CD1c-positive myeloid dendritic cell (primary cell): ENCODE measurements around the gene APOL6.
A peak's percentile ranks its signal among the peaks of the same experiment; 100 is the strongest.

Experiments used
- DNase-seq: peaks from one replicate; pipeline ENCODE4 v3.0.0-alpha.2; 2016; ENCODE audit errors: extremely low spot score

The APOL6 gene, protein sequence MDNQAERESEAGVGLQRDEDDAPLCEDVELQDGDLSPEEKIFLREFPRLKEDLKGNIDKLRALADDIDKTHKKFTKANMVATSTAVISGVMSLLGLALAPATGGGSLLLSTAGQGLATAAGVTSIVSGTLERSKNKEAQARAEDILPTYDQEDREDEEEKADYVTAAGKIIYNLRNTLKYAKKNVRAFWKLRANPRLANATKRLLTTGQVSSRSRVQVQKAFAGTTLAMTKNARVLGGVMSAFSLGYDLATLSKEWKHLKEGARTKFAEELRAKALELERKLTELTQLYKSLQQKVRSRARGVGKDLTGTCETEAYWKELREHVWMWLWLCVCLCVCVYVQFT

DNA sequence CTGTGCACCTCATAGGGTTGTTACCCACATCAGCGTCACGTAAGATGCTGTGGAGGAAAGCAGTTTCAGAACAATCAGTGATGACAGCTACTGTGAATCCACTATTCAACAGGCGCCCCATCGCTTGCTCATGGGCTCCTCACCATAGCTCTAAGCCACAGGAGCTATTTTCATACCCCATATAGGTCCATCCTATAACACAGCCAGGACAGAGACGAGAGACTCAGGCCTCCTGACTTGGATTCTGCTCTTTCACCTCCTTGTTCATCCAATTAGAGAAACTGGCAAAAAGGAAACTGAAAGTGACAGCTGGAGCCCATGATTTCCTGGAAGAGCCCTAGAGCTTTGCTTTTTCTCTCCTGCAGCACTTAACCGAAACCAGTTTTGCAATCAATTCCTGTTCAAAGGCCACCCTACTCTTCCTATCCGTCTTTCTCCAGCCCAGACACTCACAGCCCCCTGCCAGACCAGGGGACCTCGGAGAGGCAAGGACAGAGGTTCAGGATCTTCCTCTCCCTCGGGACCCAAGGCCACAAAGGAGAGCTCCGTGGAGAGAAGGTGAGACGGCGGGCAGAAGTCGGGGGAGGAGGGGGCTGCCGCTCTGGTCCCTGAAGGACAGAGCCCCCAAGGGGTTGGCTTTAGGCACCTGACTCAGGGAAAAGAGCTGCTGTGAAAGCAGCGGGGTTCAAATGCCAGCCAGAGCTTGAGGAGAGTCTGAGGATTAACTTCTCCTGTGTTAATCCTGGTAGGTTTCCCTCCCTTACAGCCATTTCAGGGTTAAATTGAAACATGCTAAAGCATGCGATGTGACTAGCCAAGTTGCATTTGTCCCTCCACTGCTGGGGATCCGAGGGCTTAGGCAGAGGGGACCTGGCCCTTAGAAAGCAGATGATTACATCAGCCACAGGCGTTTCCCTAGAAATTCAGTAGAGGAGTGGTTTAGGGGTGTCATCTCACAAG is at the start of gene APOL6:
Gene APOL6, plus strand, starts transcription at position 381 of the 960 bp plus-strand sequence. CDS start 7,980 bp downstream, outside the sequence.
- peak; percentile 85 for DNase-seq

DNA sequence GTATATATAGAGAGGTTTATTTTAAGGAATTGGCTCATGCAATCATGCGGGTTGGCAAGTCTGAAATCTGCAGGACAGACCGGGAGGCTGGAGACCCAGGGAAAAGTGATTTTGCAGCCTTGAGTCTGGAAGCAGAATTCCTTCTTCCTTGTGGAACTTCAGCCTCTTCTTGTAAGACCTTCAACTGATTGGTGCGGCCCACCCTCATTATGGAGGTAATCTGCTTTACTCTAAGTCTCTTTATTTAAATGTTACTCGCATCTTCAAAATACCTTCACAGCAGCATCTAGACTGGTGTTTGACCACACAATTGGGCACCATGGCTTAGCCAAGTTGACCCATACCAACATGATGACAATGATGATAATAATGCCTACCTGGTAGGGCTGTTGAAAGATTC is 48.9 kb upstream of the APOL6 start:
- no peak for DNase-seq

DNA sequence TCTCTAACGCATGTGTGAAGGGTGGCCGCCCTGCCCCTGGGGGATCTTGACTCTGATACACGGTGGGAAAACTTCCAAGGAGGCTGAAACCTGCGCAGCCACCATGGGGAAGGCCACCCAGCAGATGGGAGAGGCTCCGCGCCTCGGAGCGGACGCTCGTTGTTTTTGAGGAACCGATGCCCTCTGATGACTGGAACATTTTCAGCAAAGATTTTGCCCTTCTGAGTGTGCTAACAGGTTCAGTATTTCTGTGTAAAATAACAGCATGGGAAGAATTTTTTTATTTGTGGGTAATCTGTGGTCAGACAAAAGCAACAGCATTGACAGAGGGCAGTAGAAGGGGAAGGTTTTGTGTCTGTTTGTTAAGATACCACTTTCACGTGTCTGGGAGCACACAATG is 47.8 kb upstream of the APOL6 start:
- peak; percentile 91 for DNase-seq

DNA sequence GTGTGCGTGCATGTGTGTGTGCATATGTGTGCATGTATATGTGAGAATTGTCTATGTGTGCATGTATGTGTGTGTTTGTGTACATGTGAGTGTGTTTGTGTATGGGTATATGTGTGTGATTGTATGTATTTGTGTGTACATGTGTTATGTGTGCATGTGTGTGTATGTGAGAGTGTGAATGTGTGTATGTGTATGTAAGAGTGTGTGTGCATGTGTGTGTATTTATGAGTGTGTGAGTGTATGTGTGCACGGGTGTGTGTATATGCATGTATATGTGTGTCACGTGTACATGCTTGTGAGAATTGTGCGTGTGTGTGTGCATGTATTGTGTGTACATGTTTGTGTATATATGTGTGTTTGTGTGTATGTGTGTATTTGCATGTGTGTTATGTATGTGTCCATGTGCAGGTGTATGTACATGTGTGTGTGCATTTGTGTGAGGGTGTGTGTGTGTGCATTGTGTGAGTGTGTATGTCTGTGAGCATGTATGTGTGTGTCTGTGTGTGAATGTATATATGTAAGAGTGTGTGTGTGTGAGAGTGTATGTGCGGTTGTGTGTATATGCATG is 47.1 kb upstream of the APOL6 start:
- DNase-seq, result no peak

DNA sequence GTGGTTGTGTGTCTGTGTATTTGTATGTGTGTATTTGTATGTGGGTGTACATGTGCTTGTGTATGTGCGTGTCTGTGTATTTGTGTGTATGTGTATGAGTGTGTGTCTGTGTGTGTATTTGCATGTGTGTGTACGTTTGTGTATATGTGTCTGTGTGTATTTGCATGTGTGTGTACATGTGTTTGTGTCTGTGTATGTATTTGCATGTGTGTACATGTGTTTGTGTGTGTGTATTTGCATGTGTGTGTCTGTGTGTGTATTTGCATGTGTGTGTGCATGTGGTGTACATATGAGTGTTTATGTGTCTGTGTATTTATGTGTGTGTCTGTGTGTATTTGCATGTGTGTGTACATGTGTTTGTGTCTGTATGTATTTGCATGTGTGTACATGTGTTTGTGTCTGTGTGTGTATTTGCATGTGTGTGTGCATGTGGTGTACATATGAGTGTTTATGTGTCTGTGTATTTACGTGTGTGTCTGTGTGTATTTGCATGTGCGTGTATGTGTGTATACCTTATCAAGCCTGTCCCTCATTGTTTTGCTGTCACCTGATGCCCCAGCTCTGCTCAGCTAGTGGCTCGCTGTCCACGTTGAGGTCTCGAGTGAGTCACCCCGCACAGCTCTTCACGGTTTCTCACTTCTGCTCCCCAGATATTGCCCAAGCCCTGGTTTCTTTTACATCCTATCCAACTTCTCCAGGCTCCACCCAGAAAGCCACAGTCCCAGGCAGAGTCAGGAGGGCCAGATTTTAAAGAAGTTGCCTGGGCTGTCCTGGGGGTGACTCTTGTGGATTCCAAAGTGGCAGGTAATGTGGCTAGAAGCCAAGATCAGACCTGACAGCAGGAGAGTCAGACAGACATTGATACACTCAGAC is 46.3 kb upstream of the APOL6 start:
- DNase-seq, result peak; percentile 96

DNA sequence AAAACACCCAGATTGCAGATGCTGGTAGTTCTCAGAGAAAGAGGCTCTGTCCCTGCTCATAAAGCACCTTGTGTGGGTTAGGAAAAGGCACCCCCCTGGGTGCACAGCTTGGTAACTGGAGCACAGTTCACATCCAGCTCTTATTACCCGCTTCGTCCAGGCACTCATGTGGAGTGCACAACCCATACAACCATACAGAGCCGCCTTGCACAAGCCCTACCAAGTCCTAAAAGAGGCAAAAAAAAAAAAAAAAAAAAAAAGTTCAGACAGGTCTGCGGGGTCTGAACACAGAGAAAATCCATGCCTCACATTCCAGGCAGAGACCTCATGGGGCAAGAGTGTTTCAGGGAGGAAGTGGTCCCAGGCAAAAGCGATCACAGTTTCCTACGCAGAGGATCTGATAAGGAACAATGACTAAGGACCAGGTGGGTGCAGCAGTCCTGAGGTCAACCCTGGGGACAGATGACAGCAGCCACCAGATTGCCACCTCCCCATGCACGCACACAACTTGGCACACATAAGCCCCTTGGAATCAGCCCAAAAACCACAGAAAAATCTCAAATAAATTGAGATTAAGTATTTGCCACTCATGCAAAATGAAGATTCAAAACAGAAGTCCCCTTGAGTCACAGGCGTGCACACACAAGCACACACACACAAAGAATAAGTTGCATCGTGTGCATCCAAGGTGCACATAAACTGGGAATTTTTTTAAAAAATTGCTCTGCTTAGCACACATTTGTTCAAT is 43.5 kb upstream of the APOL6 start:
- DNase-seq, result peak; percentile 92

DNA sequence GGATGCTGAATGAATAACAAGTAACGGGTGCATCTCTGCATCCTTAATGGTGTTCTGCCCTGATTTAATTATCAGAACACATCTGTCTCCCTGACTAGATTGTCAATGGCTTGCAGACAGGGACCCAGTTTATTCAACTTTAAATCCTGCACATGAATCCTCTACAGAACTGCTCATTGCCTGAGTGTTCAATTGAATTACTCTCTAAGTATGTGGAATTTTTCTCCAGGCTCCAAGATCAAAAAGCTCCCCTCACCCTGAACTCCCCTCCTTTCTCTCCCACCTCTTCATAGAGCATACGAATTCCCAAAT is 42.9 kb upstream of the APOL6 start:
- no peak for DNase-seq

DNA sequence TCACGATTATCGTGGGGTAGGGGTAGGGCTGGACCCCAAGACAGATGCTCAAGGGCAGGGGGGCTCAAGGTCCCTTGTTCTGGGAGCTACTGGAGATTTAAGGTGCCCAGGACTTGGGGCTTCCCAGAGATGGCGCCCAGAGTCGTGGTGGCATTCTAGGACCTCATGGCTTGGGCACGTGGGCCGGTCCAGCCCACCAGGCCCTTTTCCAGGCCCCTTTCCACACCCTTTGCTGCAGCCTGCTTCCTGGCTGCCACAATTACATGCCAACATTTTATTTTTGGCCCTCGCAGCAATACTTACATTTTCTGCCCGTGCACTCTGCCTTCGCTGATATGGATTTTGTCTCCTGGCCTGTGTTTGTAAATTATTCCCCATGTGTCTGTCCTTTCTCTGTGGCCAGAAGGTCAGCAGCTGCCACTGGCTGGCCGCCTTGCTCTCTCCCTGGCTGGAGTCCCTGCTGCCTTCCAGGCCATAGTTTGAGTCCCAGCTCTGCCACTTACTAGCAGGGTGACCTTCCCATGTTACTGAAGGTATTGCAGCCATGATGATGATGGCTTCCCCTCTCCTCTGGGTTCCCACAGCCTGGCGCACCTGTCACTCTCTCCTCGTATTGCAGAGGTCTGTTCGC is 42.3 kb upstream of the APOL6 start:
- DNase-seq, result no peak

DNA sequence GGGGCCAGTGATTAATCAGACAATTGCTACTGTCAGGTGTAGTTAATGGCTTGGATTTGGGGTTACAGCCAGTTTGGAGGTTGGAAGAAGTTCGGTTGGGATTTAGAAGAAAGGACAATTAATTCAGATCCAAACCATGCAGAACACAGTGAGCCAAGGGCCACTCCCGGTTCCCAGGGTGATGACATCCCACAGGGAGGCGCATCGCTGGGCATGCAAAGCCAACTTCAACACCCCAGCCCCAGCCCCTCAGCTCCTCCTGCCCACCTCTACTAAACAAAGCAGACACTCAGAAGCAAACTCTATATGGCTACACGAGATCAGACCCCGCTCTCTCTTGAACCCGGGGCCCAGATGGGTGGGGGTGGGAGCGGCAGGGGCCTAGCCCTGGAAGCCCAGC is 41.3 kb upstream of the APOL6 start:
- DNase-seq, result no peak

DNA sequence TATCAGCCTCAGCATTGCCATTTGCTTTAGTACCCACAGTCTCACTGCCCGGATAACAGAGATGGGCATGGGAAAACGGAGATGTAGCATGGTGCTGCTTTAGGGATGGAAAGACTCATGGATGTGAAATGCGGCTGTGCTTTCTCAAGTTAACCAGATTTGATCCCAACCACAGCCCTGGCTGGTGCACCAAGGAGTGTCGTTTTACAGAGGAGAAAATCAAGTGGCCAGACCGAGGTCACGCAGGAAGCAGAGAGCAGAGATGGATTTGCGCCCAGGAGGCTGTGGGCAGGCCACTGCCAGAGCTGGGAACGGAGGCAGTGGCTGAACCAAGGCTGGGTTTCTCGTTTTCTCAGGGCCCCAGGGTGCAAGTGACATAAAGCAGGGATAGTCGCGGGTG is 40.2 kb upstream of the APOL6 start:
- no peak for DNase-seq

DNA sequence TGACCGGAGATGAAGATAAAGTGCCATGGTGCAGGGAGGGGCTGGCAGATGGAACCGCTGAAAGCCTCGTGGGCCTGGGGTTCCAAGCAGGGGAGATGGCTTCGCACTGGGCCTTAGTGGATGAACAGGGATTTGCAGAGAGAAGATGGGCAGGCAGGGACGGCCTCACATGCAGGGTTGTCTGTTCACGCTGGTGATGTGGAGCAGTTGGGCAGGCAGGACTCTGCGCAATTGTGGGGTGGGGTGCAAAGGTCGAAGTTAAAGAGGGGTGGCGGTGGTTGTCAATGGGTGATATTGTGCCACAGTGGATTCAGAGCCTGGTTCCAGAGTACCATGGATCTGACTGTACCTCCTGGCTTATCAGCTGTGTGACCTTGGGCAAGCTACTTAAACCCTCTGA is 39.0 kb upstream of the APOL6 start:
- no peak for DNase-seq

DNA sequence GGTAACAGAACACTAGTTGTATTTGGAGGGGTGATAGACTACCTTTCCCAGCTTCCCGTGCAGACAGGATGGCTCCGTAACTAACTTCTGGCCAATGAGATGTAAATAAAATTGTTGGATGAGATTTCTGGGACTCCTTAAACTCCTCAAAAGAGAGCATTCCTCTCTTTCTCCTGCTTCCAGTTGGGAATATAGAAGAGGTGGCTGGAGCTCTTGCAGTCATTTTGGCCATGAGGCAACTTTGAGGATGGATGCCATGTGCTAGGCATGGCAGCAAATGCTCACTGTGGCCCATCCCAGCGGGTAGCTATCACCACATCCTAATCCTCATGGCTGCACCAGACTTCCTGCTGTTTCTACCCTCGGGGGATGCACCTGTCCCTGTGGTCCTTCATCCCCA is 38.5 kb upstream of the APOL6 start:
- DNase-seq, result no peak

DNA sequence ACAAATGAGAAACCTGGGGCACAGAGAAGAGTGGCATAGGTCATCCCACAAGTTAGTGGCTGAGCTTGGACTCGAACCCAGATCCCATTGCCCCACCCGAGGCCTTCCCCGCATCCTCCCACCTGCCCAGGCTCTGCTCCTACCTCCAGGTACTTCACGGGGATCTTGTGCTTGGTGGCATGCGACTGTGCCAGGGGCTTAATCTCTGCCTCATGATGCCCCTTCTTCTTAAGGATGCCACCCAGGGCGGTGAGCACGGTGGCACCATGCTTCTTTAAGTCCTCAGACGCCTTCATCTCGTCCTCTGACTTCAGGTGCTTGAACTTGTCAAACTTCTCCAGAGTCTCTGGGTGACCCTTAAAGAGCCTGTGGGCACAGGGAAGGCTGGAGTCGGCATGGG is 37.5 kb upstream of the APOL6 start:
- DNase-seq, result no peak

DNA sequence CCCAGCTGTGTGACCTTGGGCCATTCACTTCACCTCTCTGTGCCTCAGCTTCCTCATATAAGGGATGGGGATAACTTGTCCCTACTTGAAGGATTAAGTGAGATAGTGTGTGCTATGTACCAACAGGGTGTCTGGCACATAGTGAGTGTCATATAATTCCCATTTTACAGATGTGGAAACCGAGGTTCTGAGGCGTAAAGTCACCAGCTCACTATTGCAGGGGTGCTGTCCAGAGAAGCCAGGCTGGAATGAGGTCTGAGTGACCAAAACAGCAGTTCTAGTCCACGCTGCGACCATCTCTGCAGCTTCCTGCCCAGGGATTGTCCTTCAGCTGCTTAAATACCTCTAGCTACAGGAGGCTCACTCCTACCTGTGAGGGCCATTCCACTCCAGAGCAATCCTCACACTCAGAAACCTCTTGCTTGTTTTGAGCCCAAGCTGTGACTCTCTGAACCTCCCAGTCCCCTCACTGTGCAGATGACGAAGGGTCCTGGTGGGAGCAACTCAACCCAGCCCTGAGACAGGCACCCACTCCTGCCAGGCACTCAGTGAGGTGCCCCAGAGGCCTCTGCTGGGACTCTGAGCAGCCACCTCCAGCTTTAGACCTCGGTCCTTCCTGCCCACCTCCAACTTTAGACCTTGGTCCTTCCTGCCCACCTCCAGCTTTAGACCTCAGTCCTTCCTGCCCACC is 36.9 kb upstream of the APOL6 start:
- no peak for DNase-seq

DNA sequence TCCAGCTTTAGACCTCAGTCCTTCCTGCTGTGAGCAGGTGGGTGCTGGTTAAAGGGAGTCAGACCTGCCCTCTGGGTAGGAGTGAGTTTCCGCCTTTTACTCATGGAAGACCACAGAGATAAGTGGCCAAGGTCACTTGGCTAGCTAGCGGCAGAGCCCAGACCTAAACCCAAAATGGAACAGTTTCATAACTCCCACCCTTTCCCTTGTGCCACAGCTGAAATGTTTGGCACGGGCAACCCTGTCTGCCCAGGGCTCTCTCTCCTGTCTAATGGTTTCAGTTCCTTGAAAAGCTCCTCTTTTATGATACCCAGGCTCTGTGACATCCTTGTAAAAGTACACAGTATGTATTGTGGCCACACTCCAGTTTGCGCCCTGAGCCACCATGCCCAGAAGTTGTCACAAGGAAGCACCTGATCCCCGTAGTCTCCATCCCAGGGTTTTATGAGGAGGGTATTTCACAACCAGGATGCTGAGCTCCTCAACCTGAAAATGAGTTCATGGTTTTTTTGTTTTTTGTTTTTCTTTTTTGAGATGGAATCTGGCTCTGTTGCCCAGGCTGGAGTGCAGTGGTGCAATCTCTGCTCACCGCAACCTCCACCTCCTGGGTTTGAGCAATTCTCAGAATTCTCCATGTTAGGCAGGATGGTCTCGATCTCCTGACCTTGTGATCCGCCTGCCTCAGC is 36.2 kb upstream of the APOL6 start:
- DNase-seq, result peak; percentile 93

DNA sequence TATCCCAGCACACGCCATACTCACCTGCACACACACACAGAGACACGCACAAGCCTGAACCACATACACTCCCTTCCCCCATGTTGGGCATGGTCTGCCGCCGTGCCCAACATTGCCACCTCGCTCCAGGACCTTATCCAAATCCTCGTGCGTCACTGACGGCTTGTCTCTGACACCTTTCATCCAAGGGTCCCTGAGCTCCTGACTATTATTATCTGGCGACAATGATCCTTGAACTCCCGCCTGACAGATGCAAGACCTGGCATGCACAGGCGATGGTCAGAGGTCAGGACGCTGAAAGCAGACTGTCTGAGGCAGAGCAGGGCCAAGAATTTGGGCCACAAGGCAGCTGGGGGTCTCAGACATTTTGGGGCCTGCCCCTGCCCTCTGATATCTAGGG is 35.3 kb upstream of the APOL6 start:
- no peak for DNase-seq

DNA sequence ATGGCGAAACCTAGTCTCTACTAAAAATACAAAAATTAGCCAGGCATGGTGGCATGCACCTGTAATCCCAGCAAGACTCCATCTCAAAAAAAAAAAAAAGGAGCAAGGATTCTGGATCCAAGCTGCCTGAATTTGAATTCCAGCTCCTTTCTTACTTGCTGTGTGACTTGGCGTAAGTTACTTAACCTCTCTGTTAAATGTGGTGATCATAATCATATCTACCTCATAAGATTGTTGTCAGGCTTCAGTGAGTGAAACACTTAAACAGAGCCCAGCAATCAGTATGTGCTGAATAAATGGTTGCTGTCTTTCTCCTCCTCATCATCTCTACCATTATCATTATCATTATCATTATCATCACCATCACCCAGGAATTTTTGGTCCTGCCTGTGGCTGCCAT is 33.8 kb upstream of the APOL6 start:
- no peak for DNase-seq

DNA sequence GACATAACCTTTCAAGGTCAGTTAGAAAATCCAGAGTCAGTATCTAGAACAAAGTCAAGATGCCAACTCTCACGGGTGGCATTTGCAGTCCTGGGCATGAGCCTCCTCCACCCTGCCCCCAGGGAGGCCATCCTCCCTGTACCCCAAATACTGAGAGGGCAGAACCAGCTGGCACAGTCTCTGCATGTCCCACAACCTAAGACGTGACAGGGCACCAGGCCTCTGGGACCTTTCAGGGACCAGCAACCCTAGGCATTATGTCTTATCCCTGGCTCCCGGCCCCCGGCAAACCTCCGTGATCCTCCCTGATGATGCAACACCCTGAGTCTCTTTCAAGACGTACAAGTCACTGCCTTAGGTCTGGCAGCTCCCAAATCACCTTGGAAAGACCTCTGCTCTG is 33.1 kb upstream of the APOL6 start:
- DNase-seq, result no peak

DNA sequence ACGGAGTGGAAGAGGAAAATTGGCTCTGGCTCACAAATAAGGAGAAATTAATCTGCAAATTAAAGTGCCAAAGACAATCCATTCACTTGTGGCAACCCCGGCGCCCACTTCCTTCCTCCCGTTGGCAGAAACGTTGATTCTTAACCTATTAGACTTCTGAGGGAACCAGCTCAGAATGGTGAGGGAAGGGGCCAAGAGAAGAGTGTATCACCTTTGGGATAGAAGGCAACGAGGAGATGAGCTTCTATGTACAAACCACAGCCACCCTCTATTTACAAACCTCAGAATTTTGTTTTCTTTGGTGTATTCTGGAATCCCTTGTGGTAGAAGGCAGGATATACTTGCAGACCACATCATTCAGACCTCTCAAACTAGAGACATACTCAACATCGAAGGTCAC is 32.2 kb upstream of the APOL6 start:
- no peak for DNase-seq
